Hepatocyte (in vitro differentiated cells): ENCODE results near the gene DBN1. TPM values are rescaled to one million over a fixed set of nuclear protein-coding genes. Genes with fewer than 3 reads are reported as not detected.

Source experiments
- DNase-seq: peaks from one replicate; pipeline ENCODE4 v3.0.0-alpha.2; 2016; ENCODE audit warnings: low spot score
- H2AFZ ChIP-seq: fragments of 200-600 bp; sonication (generic); 2 replicates; pipeline ENCODE4 v1.6.0; 2016; ENCODE audit warnings: antibody characterized with exemption, mild to moderate bottlenecking
- H3K27ac ChIP-seq: fragments of 200-600 bp; sonication (generic); 2 replicates; pipeline ENCODE4 v1.5.1; 2016; ENCODE audit warnings: mild to moderate bottlenecking
- H3K27me3 ChIP-seq: fragments of 200-600 bp; sonication (generic); 2 replicates; pipeline ENCODE4 v1.6.1; 2016
- H3K36me3 ChIP-seq: fragments of 200-600 bp; sonication (generic); replicated peaks from 2 replicates; pipeline ENCODE4 v1.5.1; 2016; ENCODE audit warnings: low read depth; ENCODE audit not compliant: insufficient read depth
- H3K4me1 ChIP-seq: fragments of 200-600 bp; sonication (generic); 2 replicates; pipeline ENCODE4 v1.5.1; 2016; ENCODE audit warnings: mild to moderate bottlenecking, moderate library complexity; ENCODE audit not compliant: insufficient read depth
- H3K4me2 ChIP-seq: fragments of 200-600 bp; sonication (generic); 2 replicates; pipeline ENCODE4 v1.6.0; 2016
- H3K4me3 ChIP-seq: fragments of 200-600 bp; sonication (generic); 2 replicates; pipeline ENCODE4 v1.5.1; 2016; ENCODE audit warnings: mild to moderate bottlenecking
- H3K79me2 ChIP-seq: fragments of 200-600 bp; sonication (generic); 2 replicates; pipeline ENCODE4 v1.6.0; 2017; ENCODE audit warnings: mild to moderate bottlenecking
- H3K9me2 ChIP-seq: fragments of 200-600 bp; sonication (generic); replicated peaks from 2 replicates; pipeline ENCODE4 v1.6.0; 2017; ENCODE audit warnings: mild to moderate bottlenecking; ENCODE audit not compliant: insufficient read depth
- H3K9me3 ChIP-seq: fragments of 200-600 bp; sonication (generic); 2 replicates; pipeline ENCODE4 v1.5.1; 2016; ENCODE audit warnings: low read depth, mild to moderate bottlenecking
- H4K20me1 ChIP-seq: fragments of 200-600 bp; sonication (generic); 2 replicates; pipeline ENCODE4 v1.6.0; 2016; ENCODE audit warnings: mild to moderate bottlenecking; ENCODE audit not compliant: insufficient read depth, poor library complexity, severe bottlenecking
- CTCF ChIP-seq: fragments of 200-600 bp; sonication (generic); IDR thresholded peaks from 2 replicates; pipeline ENCODE4 v1.5.1; 2016; ENCODE audit warnings: antibody characterized with exemption, mild to moderate bottlenecking; ENCODE audit not compliant: poor library complexity
- EZH2 ChIP-seq: fragments of 200-600 bp; sonication (generic); IDR thresholded peaks from 2 replicates; pipeline ENCODE4 v1.6.1; 2016; ENCODE audit warnings: antibody characterized with exemption, mild to moderate bottlenecking, borderline replicate concordance
- EZH2phosphoT487 ChIP-seq: fragments of 200-600 bp; sonication (generic); IDR thresholded peaks from one replicate; pipeline ENCODE4 v1.6.1; 2018; ENCODE audit warnings: antibody characterized with exemption, mild to moderate bottlenecking, low read depth, moderate library complexity; ENCODE audit not compliant: unreplicated experiment, severe bottlenecking
- WGBS: methylation state at CpG from one replicate; pipeline ENCODE4 v1.1.6; 2016; ENCODE audit warnings: low lambda C conversion rate; ENCODE audit errors: missing lambda C conversion rate; 5-methylcytosine and 5-hydroxymethylcytosine counted together
- polyA plus RNA-seq: library from polyadenylated mRNA; unstranded; fragments of >200 nt; fragmentation: Nextera tagmentation; extraction: Ambion mirVana; gene quantifications from 2 replicates; pipeline ENCODE4 v1.2.1, GENCODE V29; 2016
- total RNA-seq: library from RNA; depleted of rRNA; stranded (reverse); fragments of >200 nt; gene quantifications from 2 replicates; pipeline ENCODE4 v1.2.3, GENCODE V29; 2014

The DBN1 gene
- total and polyA plus RNA-seq, 2 experiments from 2014 or later: 107 to 122 TPM

DNA sequence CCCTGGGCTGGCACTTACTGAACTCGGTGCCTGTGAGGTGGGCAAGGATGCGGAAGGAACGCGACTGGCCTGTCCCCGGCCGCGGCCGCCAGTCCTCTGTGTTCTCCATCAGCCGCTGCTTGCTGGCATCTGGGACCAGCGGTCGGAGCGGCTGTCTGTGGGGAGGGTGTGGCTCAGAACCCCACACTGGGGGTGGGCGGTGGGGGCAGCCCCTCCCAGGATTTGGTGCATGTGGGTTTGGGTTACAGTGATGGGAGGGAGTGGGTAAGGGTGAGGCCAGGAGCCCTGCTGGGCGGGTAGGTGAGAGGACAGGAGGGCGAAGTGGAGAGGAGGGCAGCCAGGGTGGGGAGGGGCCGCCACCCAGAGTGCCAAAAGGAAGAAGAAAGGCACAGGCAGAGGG, 17.6 kb upstream of the DBN1 start:
- peaks cover 22% of the 10 kb centered on the region for H3K4me1 ChIP-seq
- no peaks in the 10 kb centered on the region for H3K9me3 ChIP-seq
- no peaks in the 10 kb centered on the region for H3K9me2 ChIP-seq
- peaks cover 8% of the 10 kb centered on the region for H4K20me1 ChIP-seq
- no peak for TF ChIP-seq EZH2phosphoT487
- no peak for TF ChIP-seq CTCF
- no peak for TF ChIP-seq EZH2
- 97% methylated on average over 15 of the region's 16 CpGs for WGBS
- H3K4me3 ChIP-seq: no peak overlapping the region
- no peak overlapping the region for H3K4me2 ChIP-seq
- H3K79me2 ChIP-seq: peaks cover 18% of the 10 kb centered on the region
- H3K27me3 ChIP-seq: no peaks in the 10 kb centered on the region
- H2AFZ ChIP-seq: no peak overlapping the region
- no peak for DNase-seq
- no peaks in the 10 kb centered on the region for H3K36me3 ChIP-seq
- no peak overlapping the region for H3K27ac ChIP-seq

GRCh38 chr5:177490311-177490991, 17.0 kb upstream of the DBN1 start:
- 96% methylated on average over 14 of the region's 15 CpGs for WGBS
- peaks cover 8% of the 10 kb centered on the region for H4K20me1 ChIP-seq
- TF ChIP-seq EZH2: no peak
- TF ChIP-seq EZH2phosphoT487: no peak
- no peak for TF ChIP-seq CTCF

GRCh38 chr5:177489119-177489716, 15.8 kb upstream of the DBN1 start:
- Histone ChIP-seq H2AFZ (no peak overlapping the region), H3K79me2 (peaks cover 16% of the 10 kb centered on the region), H3K4me2 (no peak overlapping the region), H3K9me2 (no peaks in the 10 kb centered on the region), H3K27me3 (no peaks in the 10 kb centered on the region), H3K9me3 (no peaks in the 10 kb centered on the region), H3K36me3 (no peaks in the 10 kb centered on the region), H4K20me1 (peaks cover 6% of the 10 kb centered on the region), H3K4me3 (no peak overlapping the region), H3K4me1 (peaks cover 8% of the 10 kb centered on the region), H3K27ac (no peak overlapping the region)
- TF ChIP-seq EZH2: no peak
- TF ChIP-seq CTCF: peak; percentile 10
- WGBS: 83% methylated on average over 16 of the region's 26 CpGs
- no peak for DNase-seq

More at GRCh38 chr5:177490311-177490991, 17.0 kb upstream of the DBN1 start:
- Histone ChIP-seq H3K36me3 (no peaks in the 10 kb centered on the region), H3K4me3 (no peak overlapping the region), H3K9me3 (no peaks in the 10 kb centered on the region), H3K27ac (no peak overlapping the region), H3K9me2 (no peaks in the 10 kb centered on the region), H3K4me2 (no peak overlapping the region), H3K79me2 (peaks cover 18% of the 10 kb centered on the region), H3K4me1 (peaks cover 17% of the 10 kb centered on the region), H2AFZ (no peak overlapping the region), H3K27me3 (no peaks in the 10 kb centered on the region)
- DNase-seq: no peak
